ENCODE data around the gene FAF1.

The FAF1 gene

DNA sequence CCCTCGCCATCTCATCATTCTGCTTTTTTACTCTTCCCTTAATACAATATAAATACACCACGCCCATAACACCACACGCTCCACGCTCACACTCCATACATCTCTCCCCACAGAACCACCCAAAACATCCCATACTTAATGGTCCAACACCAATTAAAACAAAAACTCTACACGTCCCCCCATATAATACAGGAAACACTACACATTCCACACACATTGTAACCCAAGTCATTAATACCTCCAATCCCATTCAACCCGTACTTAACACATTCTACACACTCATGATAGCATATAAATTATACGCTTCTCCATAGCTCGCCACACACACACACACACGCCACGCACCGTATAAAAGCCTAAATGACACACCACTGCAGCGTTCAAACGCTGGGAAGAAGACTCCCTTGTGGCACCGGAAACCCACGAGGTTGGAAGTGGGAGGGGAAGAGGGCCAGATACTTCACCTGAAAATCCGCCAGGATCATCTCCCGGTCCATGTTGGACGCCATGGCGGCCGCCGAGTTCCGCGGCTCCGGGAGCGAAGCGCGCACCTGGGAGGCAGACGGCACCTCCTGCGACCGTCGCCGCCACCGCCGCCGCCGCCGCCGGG is 659 bp downstream of the FAF1 start (continued):
- TF ChIP-seq, protein P1, sequence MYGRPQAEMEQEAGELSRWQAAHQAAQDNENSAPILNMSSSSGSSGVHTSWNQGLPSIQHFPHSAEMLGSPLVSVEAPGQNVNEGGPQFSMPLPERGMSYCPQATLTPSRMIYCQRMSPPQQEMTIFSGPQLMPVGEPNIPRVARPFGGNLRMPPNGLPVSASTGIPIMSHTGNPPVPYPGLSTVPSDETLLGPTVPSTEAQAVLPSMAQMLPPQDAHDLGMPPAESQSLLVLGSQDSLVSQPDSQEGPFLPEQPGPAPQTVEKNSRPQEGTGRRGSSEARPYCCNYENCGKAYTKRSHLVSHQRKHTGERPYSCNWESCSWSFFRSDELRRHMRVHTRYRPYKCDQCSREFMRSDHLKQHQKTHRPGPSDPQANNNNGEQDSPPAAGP (tag by site-specific recombination; IDR thresholded peaks at IDR 0.05) = 0 out of 2 replicates have a peak, but pooled peaks have one; percentile 11
- TF ChIP-seq WT1 (tag by site-specific recombination; IDR thresholded peaks at IDR 0.05) = 0 out of 2 replicates have a peak, but pooled peaks have one; percentile 33
- TF ChIP-seq KLF10 (tag by site-specific recombination; IDR thresholded peaks at IDR 0.05) = no peak
- peak; percentile 69 for TF ChIP-seq SP7 (tag by site-specific recombination; IDR thresholded peaks at IDR 0.05)
- no peak for TF ChIP-seq SCRT1 (tag by site-specific recombination; IDR thresholded peaks at IDR 0.05; ENCODE audit: borderline replicate concordance)
- peak; percentile 63 for TF ChIP-seq KLF16 (tag by site-specific recombination; IDR thresholded peaks at IDR 0.05)
- TF ChIP-seq GLIS1 (tag by site-specific recombination; IDR thresholded peaks at IDR 0.05) = no peak
- no peak for TF ChIP-seq ZNF837 (tag by site-specific recombination; IDR thresholded peaks at IDR 0.05)
- TF ChIP-seq KLF8 (tag by site-specific recombination; IDR thresholded peaks at IDR 0.05) = peak; percentile 54; the same call in 1 of the 2 replicates
- TF ChIP-seq ZNF600 (tag by site-specific recombination; IDR thresholded peaks at IDR 0.05) = peak; percentile 42; the same call in 1 of the 2 replicates
- no peak for TF ChIP-seq ZNF169 (tag by site-specific recombination; IDR thresholded peaks at IDR 0.05)
- TF ChIP-seq ZNF514 (tag by site-specific recombination; IDR thresholded peaks at IDR 0.05) = no peak
- TF ChIP-seq ZBTB48 (tag by site-specific recombination; IDR thresholded peaks at IDR 0.05) = peak; percentile 80
- TF ChIP-seq ZNF335 (tag by site-specific recombination; conservative IDR thresholded peaks at IDR 0.05) = peak; percentile 89
- no peak for TF ChIP-seq ZNF221 (tag by site-specific recombination; IDR thresholded peaks at IDR 0.05; ENCODE audit: borderline replicate concordance)
- TF ChIP-seq ZNF473 (tag by site-specific recombination; IDR thresholded peaks at IDR 0.05) = no peak
- TF ChIP-seq YY1 (tag by site-specific recombination; IDR thresholded peaks at IDR 0.05) = no peak
- TF ChIP-seq, protein P2, sequence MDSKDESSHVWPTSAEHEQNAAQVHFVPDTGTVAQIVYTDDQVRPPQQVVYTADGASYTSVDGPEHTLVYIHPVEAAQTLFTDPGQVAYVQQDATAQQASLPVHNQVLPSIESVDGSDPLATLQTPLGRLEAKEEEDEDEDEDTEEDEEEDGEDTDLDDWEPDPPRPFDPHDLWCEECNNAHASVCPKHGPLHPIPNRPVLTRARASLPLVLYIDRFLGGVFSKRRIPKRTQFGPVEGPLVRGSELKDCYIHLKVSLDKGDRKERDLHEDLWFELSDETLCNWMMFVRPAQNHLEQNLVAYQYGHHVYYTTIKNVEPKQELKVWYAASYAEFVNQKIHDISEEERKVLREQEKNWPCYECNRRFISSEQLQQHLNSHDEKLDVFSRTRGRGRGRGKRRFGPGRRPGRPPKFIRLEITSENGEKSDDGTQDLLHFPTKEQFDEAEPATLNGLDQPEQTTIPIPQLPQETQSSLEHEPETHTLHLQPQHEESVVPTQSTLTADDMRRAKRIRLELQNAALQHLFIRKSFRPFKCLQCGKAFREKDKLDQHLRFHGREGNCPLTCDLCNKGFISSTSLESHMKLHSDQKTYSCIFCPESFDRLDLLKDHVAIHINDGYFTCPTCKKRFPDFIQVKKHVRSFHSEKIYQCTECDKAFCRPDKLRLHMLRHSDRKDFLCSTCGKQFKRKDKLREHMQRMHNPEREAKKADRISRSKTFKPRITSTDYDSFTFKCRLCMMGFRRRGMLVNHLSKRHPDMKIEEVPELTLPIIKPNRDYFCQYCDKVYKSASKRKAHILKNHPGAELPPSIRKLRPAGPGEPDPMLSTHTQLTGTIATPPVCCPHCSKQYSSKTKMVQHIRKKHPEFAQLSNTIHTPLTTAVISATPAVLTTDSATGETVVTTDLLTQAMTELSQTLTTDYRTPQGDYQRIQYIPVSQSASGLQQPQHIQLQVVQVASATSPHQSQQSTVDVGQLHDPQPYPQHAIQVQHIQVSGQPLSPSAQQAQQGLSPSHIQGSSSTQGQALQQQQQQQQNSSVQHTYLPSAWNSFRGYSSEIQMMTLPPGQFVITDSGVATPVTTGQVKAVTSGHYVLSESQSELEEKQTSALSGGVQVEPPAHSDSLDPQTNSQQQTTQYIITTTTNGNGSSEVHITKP (tag by site-specific recombination; IDR thresholded peaks at IDR 0.05) = no peak; the same call in 1 of the 2 replicates
- TF ChIP-seq ZNF157 (tag by site-specific recombination; IDR thresholded peaks at IDR 0.05) = no peak
- no peak for TF ChIP-seq ZSCAN23 (tag by site-specific recombination; IDR thresholded peaks at IDR 0.05)
- no peak for TF ChIP-seq ZNF155 (tag by site-specific recombination; IDR thresholded peaks at IDR 0.05)
- no peak for TF ChIP-seq BCL6B (tag by site-specific recombination; IDR thresholded peaks at IDR 0.05)
- TF ChIP-seq ZBTB10 (tag by site-specific recombination; IDR thresholded peaks at IDR 0.05) = no peak
- no peak for TF ChIP-seq ZNF660 (tag by site-specific recombination; IDR thresholded peaks at IDR 0.05)
- no peak for TF ChIP-seq GFI1B (tag by site-specific recombination; IDR thresholded peaks at IDR 0.05)
- TF ChIP-seq IKZF3 (tag by site-specific recombination; IDR thresholded peaks at IDR 0.05) = no peak
- TF ChIP-seq ZNF394 (tag by site-specific recombination; IDR thresholded peaks at IDR 0.05; ENCODE audit: borderline replicate concordance) = peak; percentile 67; the same call in 1 of the 2 replicates
- TF ChIP-seq, protein P3, sequence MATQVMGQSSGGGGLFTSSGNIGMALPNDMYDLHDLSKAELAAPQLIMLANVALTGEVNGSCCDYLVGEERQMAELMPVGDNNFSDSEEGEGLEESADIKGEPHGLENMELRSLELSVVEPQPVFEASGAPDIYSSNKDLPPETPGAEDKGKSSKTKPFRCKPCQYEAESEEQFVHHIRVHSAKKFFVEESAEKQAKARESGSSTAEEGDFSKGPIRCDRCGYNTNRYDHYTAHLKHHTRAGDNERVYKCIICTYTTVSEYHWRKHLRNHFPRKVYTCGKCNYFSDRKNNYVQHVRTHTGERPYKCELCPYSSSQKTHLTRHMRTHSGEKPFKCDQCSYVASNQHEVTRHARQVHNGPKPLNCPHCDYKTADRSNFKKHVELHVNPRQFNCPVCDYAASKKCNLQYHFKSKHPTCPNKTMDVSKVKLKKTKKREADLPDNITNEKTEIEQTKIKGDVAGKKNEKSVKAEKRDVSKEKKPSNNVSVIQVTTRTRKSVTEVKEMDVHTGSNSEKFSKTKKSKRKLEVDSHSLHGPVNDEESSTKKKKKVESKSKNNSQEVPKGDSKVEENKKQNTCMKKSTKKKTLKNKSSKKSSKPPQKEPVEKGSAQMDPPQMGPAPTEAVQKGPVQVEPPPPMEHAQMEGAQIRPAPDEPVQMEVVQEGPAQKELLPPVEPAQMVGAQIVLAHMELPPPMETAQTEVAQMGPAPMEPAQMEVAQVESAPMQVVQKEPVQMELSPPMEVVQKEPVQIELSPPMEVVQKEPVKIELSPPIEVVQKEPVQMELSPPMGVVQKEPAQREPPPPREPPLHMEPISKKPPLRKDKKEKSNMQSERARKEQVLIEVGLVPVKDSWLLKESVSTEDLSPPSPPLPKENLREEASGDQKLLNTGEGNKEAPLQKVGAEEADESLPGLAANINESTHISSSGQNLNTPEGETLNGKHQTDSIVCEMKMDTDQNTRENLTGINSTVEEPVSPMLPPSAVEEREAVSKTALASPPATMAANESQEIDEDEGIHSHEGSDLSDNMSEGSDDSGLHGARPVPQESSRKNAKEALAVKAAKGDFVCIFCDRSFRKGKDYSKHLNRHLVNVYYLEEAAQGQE (tag by site-specific recombination; IDR thresholded peaks at IDR 0.05) = peak; percentile 27; the same call in 1 of the 2 replicates

Data from HEK293 (cell line).